Activated T-helper 1 cell treated with anti-CD3 and anti-CD28 coated beads, Interleukin-12 subunit alpha, Interleukin-12 subunit beta, Interleukin-2, Interleukin-4 antibody, amounts not matched to agents 30 ng/mL and 10 ng/mL and 1 ng/mL, durations not matched to agents 14 hours and 24 hours and 36 hours (primary cell): ENCODE data around the gene SHC4. TPM values are rescaled to one million over a fixed set of nuclear protein-coding genes. Genes with fewer than 3 reads are reported as not detected.
"Not testable (repeated sequence)": the region's sequence is repeated elsewhere in the genome, so short reads cannot be mapped to it uniquely, and the experiment has no call there.

Experiments used
- DNase-seq: peaks from one replicate; pipeline ENCODE4 v3.0.0; 2021; ENCODE audit warnings: low spot score
- H3K27ac Mint-ChIP-seq: one replicate; pipeline ENCODE4 v1.8.0; 2021; ENCODE audit warnings: mild to moderate bottlenecking, mixed read lengths
- H3K27me3 Mint-ChIP-seq: one replicate; pipeline ENCODE4 v1.8.0; 2022; ENCODE audit warnings: mild to moderate bottlenecking, moderate library complexity, mixed read lengths; ENCODE audit not compliant: insufficient read depth
- H3K36me3 Mint-ChIP-seq: one replicate; pipeline ENCODE4 v1.8.0; 2021; ENCODE audit warnings: low read depth, mixed read lengths
- H3K4me1 Mint-ChIP-seq: one replicate; pipeline ENCODE4 v1.8.0; 2021; ENCODE audit warnings: low read depth, mixed read lengths
- H3K4me3 Mint-ChIP-seq: one replicate; pipeline ENCODE4 v1.8.0; 2021; ENCODE audit warnings: mild to moderate bottlenecking, moderate library complexity, mixed read lengths
- H3K9me3 Mint-ChIP-seq: one replicate; pipeline ENCODE4 v1.8.0; 2021; ENCODE audit warnings: mixed read lengths
- intact Hi-C: fragments of 100-400 bp; cut with micrococcal nuclease; formaldehyde crosslinking; loops from one replicate; pipeline ENCODE4 v1.15.1; 2024
- total RNA-seq: library from RNA; stranded (reverse); gene quantifications from 2 replicates; pipeline ENCODE4 v1.2.3, GENCODE V29; 2022

SHC4 gene
- total RNA-seq, 1 donor from 2014 or later = 26.4 TPM

GRCh38 chr15:48935236-48935635 is 28.5 kb downstream of the SHC4 start:
- no peak overlapping the region for H3K27ac Mint-ChIP-seq
- H3K9me3 Mint-ChIP-seq = peaks cover 14% of the 10 kb centered on the region
- peaks cover 46% of the 10 kb centered on the region for H3K4me1 Mint-ChIP-seq
- peaks cover 2% of the 10 kb centered on the region for H3K27me3 Mint-ChIP-seq
- H3K36me3 Mint-ChIP-seq = peaks cover 21% of the 10 kb centered on the region
- H3K4me3 Mint-ChIP-seq = no peak overlapping the region
- no peak for DNase-seq
- intact Hi-C loops = no loop called here

GRCh38 chr15:48930735-48931134 is 33.0 kb downstream of the SHC4 start:
- DNase-seq = no peak
- peak overlapping the region; percentile 12 for H3K4me3 Mint-ChIP-seq
- H3K9me3 Mint-ChIP-seq = peaks cover 17% of the 10 kb centered on the region
- H3K4me1 Mint-ChIP-seq = peaks cover 67% of the 10 kb centered on the region
- H3K27ac Mint-ChIP-seq = peak overlapping the region; percentile 65
- H3K36me3 Mint-ChIP-seq = peaks cover 23% of the 10 kb centered on the region
- intact Hi-C loops = no loop called here
- peaks cover 2% of the 10 kb centered on the region for H3K27me3 Mint-ChIP-seq

DNA sequence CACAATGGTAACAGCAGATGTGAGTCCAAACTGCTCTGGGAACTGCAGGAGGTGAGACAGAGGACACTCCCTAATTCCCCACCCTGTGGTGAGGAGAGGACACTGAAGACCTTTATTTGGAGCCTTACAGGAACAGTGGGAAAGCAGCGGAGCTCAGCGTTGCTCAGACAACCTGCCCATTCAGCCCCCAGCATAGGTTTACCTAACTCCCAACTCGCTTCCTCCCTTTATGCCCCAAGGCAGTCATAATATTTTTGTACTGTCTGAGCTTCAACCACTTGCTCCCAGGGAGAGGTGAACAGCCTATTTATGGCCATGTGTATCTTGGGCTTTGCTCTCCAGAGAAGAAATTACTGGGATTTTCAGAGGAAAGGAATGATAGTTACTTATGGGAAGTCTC is 34.1 kb downstream of the SHC4 start:
- Mint-ChIP-seq H3K36me3 (peaks cover 31% of the 10 kb centered on the region), H3K27me3 (peaks cover 2% of the 10 kb centered on the region), H3K27ac (peak overlapping the region; percentile 78), H3K4me3 (no peak overlapping the region), H3K9me3 (peaks cover 24% of the 10 kb centered on the region), H3K4me1 (peaks cover 78% of the 10 kb centered on the region)
- DNase-seq = no peak
- intact Hi-C loops = loop anchor here (1.0 to 2.0 kb wide), 9 partner anchors 11 to 1331 kb away; partner anchors contain the start of gene EID1

- intact Hi-C loops = loop anchor here (1.0 to 2.0 kb wide), 9 partner anchors 11 to 1332 kb away; partner anchors contain the start of gene EID1
- Mint-ChIP-seq H3K27ac (peak overlapping the region; percentile 78), H3K9me3 (peaks cover 24% of the 10 kb centered on the region), H3K4me3 (peak overlapping the region; percentile 41), H3K4me1 (peaks cover 85% of the 10 kb centered on the region), H3K36me3 (peaks cover 36% of the 10 kb centered on the region), H3K27me3 (peaks cover 2% of the 10 kb centered on the region)
- no peak for DNase-seq
Measured at GRCh38 chr15:48928877-48929538, 34.7 kb downstream of the SHC4 start.

DNA sequence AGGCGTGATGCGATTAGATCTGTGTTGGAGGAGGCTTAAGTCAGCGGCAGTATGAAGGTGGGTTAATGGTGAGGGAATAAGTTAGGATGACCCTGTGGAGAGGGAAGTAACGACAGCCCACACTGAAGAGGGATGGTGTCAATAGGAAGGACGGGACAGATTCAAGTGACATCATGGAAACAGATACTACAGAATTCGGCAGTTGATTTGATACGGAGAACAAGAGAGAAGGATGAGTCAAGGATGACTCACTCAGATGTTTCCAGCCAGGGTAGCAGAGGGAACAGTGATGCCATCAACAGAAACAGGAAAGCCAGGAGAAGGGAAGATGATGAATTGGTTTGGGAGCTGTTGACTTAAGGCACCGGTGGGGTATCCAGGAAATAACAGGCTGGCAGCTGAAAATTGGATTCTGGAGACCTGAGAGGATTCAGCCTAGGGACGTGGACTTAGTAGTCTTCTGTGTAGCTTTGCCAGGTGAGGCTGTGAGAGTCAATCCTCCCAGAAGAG is 38.0 kb downstream of the SHC4 start:
- Mint-ChIP-seq H3K4me3 (peak overlapping the region; percentile 31), H3K36me3 (peaks cover 33% of the 10 kb centered on the region), H3K9me3 (peaks cover 21% of the 10 kb centered on the region), H3K4me1 (peaks cover 74% of the 10 kb centered on the region), H3K27ac (peak overlapping the region; percentile 96), H3K27me3 (no peaks in the 10 kb centered on the region)
- no peak for DNase-seq
- intact Hi-C loops = loop anchor here (2.0 kb wide), 1 partner anchor 97 kb away; no protein-coding TSS in a partner anchor

GRCh38 chr15:48924528-48925393 is 39.0 kb downstream of the SHC4 start:
- peak overlapping the region; percentile 96 for H3K27ac Mint-ChIP-seq
- H3K9me3 Mint-ChIP-seq = peaks cover 21% of the 10 kb centered on the region
- H3K36me3 Mint-ChIP-seq = peaks cover 35% of the 10 kb centered on the region
- no peak for DNase-seq
- no peaks in the 10 kb centered on the region for H3K27me3 Mint-ChIP-seq
- H3K4me1 Mint-ChIP-seq = peaks cover 63% of the 10 kb centered on the region
- H3K4me3 Mint-ChIP-seq = peak overlapping the region; percentile 30
- intact Hi-C loops = loop anchor here (2.0 kb wide), 1 partner anchor 98 kb away; no protein-coding TSS in a partner anchor

DNA sequence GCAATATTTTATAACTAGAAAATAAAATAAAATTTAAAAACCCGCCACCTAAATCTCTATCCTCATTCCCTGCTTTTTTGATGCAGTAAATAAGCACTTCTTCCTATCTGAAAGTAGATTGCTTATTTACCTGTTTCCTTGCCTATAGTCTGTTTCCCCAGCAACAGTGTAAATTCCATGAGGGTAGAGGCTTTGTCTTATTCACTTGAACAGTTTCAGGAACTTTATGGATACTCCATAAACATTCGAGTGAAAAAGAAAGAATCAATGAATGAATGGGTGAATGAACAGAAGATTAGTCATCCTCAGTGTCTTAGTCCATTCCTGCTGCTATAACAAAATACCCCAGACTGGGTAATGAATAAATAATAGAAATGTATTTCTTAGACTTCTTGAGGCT is 41.7 kb downstream of the SHC4 start:
- DNase-seq = no peak
- peak overlapping the region; percentile 13 for H3K27ac Mint-ChIP-seq
- H3K36me3 Mint-ChIP-seq = peaks cover 40% of the 10 kb centered on the region
- H3K4me1 Mint-ChIP-seq = peaks cover 54% of the 10 kb centered on the region
- no peak overlapping the region for H3K4me3 Mint-ChIP-seq
- H3K27me3 Mint-ChIP-seq = no peaks in the 10 kb centered on the region
- peaks cover 25% of the 10 kb centered on the region for H3K9me3 Mint-ChIP-seq
- intact Hi-C loops = no loop called here

DNA sequence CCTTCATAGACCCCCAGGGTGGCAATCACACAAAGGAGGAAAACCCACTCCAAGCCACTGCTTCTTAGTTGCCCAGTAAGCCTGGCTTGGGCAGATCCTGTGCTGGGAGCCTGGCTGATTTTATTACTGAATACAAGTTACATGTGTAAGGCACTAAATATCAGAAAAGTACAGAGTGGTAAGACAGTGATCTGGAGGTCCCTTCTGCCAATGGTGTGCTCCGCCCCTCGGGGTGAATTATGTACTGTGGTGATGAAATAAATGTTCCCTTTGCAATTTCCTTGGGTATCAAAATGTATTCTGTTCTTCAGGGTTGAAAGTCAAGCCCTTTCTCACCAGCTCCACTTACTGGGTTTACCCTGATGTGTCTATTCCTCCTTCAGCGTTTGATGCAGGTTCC is 47.0 kb downstream of the SHC4 start:
- Mint-ChIP-seq H3K4me1 (peaks cover 17% of the 10 kb centered on the region), H3K36me3 (peaks cover 22% of the 10 kb centered on the region), H3K4me3 (no peak overlapping the region), H3K9me3 (peaks cover 13% of the 10 kb centered on the region), H3K27ac (peak overlapping the region; percentile 64), H3K27me3 (no peaks in the 10 kb centered on the region)
- DNase-seq = no peak
- intact Hi-C loops = no loop called here

DNA sequence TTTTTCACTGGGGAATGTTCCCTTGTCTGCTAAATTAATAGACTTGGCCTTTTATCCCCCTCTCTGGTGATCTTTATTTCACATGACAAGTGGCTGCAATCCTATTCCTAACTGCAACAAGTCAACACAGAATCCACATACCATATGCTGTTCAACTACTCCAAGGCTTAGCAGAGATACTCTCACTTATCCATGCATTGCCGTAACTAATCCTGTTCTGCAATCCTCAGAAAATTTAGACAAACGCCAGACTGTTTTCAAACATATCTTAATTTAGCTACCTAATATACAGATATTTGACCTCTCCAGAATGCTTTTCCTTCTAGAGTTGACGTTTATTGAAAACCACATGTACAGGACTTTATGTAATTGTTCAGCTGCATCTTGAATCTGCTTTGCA is 47.9 kb downstream of the SHC4 start:
- peaks cover 21% of the 10 kb centered on the region for H3K9me3 Mint-ChIP-seq
- H3K27ac Mint-ChIP-seq = no peak overlapping the region
- no peak overlapping the region for H3K4me3 Mint-ChIP-seq
- H3K4me1 Mint-ChIP-seq = peaks cover 17% of the 10 kb centered on the region
- DNase-seq = no peak
- no peaks in the 10 kb centered on the region for H3K27me3 Mint-ChIP-seq
- H3K36me3 Mint-ChIP-seq = peaks cover 26% of the 10 kb centered on the region
- intact Hi-C loops = no loop called here

GRCh38 chr15:48914717-48915116 is 49.0 kb downstream of the SHC4 start:
- H3K27ac Mint-ChIP-seq = no peak overlapping the region
- H3K36me3 Mint-ChIP-seq = peaks cover 27% of the 10 kb centered on the region
- H3K27me3 Mint-ChIP-seq = no peaks in the 10 kb centered on the region
- no peak overlapping the region for H3K4me3 Mint-ChIP-seq
- peaks cover 17% of the 10 kb centered on the region for H3K4me1 Mint-ChIP-seq
- no peak for DNase-seq
- H3K9me3 Mint-ChIP-seq = peaks cover 30% of the 10 kb centered on the region
- intact Hi-C loops = no loop called here

- Mint-ChIP-seq H3K27ac (no peak overlapping the region), H3K4me1 (peaks cover 17% of the 10 kb centered on the region), H3K27me3 (peaks cover 2% of the 10 kb centered on the region)
Measured at GRCh38 chr15:48913141-48913540, 50.6 kb downstream of the SHC4 start.

DNA sequence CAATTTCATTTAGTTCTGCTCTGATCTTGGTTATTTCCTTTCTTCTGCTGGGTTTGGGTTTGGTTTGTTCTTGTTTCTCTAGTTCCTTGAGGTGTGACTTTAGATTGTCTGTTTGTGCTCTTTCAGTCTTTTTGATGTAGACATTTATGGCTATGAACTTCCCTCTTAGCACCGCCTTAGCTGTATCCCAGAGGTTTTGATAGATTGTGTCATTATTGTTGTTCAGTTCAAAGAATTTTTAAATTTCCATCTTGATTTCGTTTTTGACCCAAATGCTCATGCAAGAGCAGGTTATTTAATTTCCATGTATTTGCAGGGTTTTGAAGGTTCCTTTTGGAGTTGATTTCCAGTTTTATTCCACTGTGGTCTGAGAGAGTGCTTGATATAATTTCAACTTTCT is 53.2 kb downstream of the SHC4 start:
- H3K27me3 Mint-ChIP-seq, intact Hi-C loops: not testable (repeated sequence)

More at GRCh38 chr15:48913141-48913540, 50.6 kb downstream of the SHC4 start:
- intact Hi-C loops = no loop called here
- H3K36me3 Mint-ChIP-seq = peaks cover 21% of the 10 kb centered on the region
- peaks cover 34% of the 10 kb centered on the region for H3K9me3 Mint-ChIP-seq
- no peak overlapping the region for H3K4me3 Mint-ChIP-seq
- DNase-seq = no peak

GRCh38 chr15:48909313-48909712 is 54.4 kb downstream of the SHC4 start:
- intact Hi-C loops = not testable (repeated sequence)
- H3K27ac Mint-ChIP-seq = peak overlapping the region; percentile 32
- H3K36me3 Mint-ChIP-seq = peaks cover 22% of the 10 kb centered on the region

More for the DNA sequence above, 53.2 kb downstream of the SHC4 start:
- peaks cover 44% of the 10 kb centered on the region for H3K9me3 Mint-ChIP-seq
- H3K4me3 Mint-ChIP-seq, DNase-seq: not testable (repeated sequence)
- H3K4me1 Mint-ChIP-seq = peaks cover 23% of the 10 kb centered on the region
- H3K27ac Mint-ChIP-seq = peak overlapping the region; percentile 2
- peaks cover 22% of the 10 kb centered on the region for H3K36me3 Mint-ChIP-seq

More at GRCh38 chr15:48909313-48909712, 54.4 kb downstream of the SHC4 start:
- not testable (repeated sequence) for DNase-seq, H3K27me3 Mint-ChIP-seq, H3K4me3 Mint-ChIP-seq
- Mint-ChIP-seq H3K9me3 (peaks cover 44% of the 10 kb centered on the region), H3K4me1 (peaks cover 29% of the 10 kb centered on the region)
